ENCODE measurements around the gene CST7.
"Not testable (repeated sequence)": the region's sequence is repeated elsewhere in the genome, so short reads cannot be mapped to it uniquely, and the experiment has no call there.

- TF ChIP-seq NR2C2 (CRISPR knock-in tag; IDR thresholded peaks at IDR 0.05); ZNF263 (CRISPR knock-in tag; IDR thresholded peaks at IDR 0.05; ENCODE audit: low read depth); NR3C1 (CRISPR knock-in tag; conservative IDR thresholded peaks at IDR 0.05; ENCODE audit: low read depth); PRRX2 (CRISPR knock-in tag; IDR thresholded peaks at IDR 0.05); ZNF219 (CRISPR knock-in tag; IDR thresholded peaks at IDR 0.05; ENCODE audit: borderline replicate concordance); ZNF232 (CRISPR knock-in tag; IDR thresholded peaks at IDR 0.05); JUN (CRISPR knock-in tag; IDR thresholded peaks at IDR 0.05); E2F1 (CRISPR knock-in tag; IDR thresholded peaks at IDR 0.05): not testable (repeated sequence)
- TF ChIP-seq, protein P1, sequence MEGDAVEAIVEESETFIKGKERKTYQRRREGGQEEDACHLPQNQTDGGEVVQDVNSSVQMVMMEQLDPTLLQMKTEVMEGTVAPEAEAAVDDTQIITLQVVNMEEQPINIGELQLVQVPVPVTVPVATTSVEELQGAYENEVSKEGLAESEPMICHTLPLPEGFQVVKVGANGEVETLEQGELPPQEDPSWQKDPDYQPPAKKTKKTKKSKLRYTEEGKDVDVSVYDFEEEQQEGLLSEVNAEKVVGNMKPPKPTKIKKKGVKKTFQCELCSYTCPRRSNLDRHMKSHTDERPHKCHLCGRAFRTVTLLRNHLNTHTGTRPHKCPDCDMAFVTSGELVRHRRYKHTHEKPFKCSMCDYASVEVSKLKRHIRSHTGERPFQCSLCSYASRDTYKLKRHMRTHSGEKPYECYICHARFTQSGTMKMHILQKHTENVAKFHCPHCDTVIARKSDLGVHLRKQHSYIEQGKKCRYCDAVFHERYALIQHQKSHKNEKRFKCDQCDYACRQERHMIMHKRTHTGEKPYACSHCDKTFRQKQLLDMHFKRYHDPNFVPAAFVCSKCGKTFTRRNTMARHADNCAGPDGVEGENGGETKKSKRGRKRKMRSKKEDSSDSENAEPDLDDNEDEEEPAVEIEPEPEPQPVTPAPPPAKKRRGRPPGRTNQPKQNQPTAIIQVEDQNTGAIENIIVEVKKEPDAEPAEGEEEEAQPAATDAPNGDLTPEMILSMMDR (IDR thresholded peaks at IDR 0.05) = not testable (repeated sequence)
Measured at GRCh38 chr20:24931893-24932292, 17.2 kb upstream of the CST7 start.
